IPS-18a (cell line): ENCODE results near the gene DQX1.

Experiments
- H3K27ac ChIP-seq: one replicate; pipeline ENCODE4 v1.5.1; 2013; ENCODE audit warnings: low read length
- H3K27me3 ChIP-seq: one replicate; pipeline ENCODE4 v1.6.1; 2013; ENCODE audit warnings: mild to moderate bottlenecking, low read length; ENCODE audit not compliant: control insufficient read depth, insufficient read depth
- H3K36me3 ChIP-seq: one replicate; pipeline ENCODE4 v1.6.1; 2013; ENCODE audit warnings: low read depth, low read length; ENCODE audit not compliant: control insufficient read depth
- H3K4me1 ChIP-seq: one replicate; pipeline ENCODE4 v1.6.1; 2013; ENCODE audit warnings: low read depth, low read length; ENCODE audit not compliant: control insufficient read depth
- H3K4me3 ChIP-seq: one replicate; pipeline ENCODE4 v1.5.1; 2013; ENCODE audit warnings: low read length
- H3K9ac ChIP-seq: one replicate; pipeline ENCODE4 v1.6.1; 2013; ENCODE audit warnings: mild to moderate bottlenecking, low read length, moderate library complexity
- H3K9me3 ChIP-seq: one replicate; pipeline ENCODE4 v1.6.1; 2013; ENCODE audit warnings: low read depth, low read length; ENCODE audit not compliant: control insufficient read depth

Gene DQX1

DNA sequence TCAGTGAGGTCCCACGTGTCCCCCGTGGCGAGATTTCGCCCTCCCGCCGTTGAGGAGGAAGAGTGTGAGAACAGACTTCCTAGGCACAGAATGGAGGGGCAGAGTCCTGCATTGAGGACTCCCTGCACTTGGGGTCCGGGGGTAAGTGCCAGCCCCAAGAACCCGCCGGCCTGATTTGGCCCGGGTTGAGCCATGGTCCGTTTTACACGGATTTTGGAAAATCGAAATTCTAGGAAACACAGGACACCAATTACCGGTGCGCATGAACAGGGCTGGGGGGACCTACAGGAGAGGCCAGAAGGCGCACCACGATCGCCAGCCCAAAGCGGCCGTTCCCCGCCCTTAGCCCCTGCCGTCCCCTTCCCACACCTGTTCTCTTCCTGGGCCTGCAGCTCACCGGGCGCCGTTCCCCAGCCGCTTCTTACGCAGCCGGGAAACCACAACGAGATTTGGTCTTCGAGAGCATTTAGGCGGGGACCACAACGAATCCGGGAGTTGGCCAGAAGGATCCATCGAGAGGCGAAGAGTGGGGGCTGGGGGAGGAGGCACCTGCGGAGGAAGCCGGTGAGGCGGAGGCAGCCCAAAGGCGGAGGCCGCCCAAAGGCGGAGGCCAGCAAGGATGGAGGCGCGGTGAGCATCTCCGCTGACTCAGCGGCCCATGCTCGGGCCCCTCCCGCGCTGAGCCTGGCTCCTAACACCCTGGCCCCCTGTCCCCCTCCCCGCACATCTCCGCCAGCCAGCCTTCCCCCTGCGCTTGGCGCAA, 12.2 kb downstream of the DQX1 start:
- no peaks in the 10 kb centered on the region for H3K9me3 ChIP-seq
- no peak overlapping the region for H3K9ac ChIP-seq
- H3K4me3 ChIP-seq, result peak overlapping the region; percentile 37
- H3K36me3 ChIP-seq, result no peaks in the 10 kb centered on the region
- peaks cover under 1% of the 10 kb centered on the region for H3K4me1 ChIP-seq
- H3K27ac ChIP-seq, result no peak overlapping the region
- H3K27me3 ChIP-seq, result peaks cover 100% of the 10 kb centered on the region

DNA sequence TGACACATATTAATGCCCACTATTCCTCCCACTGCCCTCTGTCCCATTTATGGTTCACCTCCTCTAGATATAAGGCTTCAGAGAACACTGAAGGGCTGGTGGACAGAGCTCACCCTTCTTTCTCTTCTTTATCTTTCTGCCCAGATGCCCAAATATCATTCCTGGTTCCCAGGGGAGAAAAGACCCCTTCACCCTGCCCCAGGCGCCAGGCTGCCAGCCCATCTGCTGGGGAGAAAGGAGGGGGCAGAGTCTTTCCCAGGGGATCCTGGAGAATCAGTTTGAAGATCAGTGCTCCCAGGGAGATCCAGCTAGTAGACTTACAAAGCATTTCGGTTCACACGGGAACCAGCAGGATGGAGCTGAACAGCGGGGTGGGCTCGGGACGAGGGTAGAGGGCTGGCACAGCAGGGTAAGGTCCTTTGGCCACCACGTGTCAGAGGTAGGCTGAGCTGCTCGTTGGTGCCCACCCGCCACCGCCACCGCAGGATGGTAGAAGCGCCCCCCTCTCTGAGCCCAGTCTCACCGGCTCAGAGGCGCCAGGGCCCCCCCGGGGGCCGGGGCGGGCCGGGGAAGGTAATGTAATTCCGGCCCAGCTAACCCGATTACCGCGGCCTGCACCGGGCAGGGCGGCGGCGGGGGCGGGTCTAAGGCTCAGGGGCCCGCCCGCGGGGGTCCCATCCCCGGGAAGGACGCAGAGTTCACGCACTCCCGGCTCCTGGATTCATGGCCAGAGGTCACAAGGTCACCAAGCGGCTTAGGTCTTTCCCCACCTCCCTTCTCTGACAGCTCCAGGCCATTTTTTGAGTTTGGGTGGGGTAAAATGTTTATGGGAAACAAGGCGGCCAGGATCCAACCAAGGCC, 13.1 kb downstream of the DQX1 start:
- peak overlapping the region; percentile 37 for H3K4me3 ChIP-seq
- no peaks in the 10 kb centered on the region for H3K9me3 ChIP-seq
- peaks cover 7% of the 10 kb centered on the region for H3K4me1 ChIP-seq
- H3K36me3 ChIP-seq, result no peaks in the 10 kb centered on the region
- peaks cover 100% of the 10 kb centered on the region for H3K27me3 ChIP-seq
- H3K9ac ChIP-seq, result no peak overlapping the region
- H3K27ac ChIP-seq, result no peak overlapping the region

DNA sequence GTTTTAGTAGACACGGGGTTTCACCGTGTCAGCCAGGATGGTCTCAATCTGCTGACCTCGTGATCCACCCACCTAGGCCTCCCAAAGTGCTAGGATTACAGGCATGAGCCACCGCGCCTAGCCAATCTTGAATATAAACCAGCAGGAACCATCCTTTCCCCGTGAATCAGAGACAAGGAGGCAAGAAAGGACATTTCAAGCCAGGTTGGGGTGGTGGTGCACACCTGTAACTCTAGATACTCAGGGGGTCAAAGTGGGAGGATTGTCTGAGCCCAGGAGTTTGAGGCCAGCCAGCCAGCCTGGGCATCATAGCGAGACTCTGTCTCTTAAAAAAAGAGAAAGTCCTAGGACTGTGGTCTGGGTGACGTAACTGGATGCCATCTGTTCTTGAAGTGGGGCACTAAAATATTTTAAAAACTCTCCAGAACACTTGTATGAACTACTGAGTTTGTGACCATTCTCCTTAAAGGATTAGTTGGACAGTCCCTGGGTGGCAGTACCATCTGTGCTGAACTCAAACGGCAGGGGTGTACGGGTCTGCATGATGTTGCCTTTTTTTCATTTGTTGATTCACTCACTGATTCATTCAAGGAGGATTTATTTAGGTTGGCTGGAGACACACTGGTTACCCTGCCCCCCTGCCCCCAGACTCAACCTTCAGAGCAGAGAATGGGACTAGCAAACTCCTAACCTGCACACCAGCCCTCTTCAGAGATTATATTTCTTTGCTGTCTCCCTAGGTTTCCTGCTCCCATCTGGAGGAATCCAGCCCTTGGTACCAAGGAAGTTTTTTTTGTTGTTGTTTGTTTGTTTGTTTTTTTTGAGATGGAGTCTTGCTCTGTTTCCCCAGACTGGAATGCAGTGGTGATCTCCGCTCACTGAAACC, 14.7 kb downstream of the DQX1 start:
- Histone ChIP-seq H3K27me3 (peaks cover 90% of the 10 kb centered on the region), H3K9ac (no peak overlapping the region), H3K4me1 (peaks cover 12% of the 10 kb centered on the region), H3K9me3 (no peaks in the 10 kb centered on the region), H3K36me3 (no peaks in the 10 kb centered on the region), H3K4me3 (no peak overlapping the region), H3K27ac (no peak overlapping the region)

DNA sequence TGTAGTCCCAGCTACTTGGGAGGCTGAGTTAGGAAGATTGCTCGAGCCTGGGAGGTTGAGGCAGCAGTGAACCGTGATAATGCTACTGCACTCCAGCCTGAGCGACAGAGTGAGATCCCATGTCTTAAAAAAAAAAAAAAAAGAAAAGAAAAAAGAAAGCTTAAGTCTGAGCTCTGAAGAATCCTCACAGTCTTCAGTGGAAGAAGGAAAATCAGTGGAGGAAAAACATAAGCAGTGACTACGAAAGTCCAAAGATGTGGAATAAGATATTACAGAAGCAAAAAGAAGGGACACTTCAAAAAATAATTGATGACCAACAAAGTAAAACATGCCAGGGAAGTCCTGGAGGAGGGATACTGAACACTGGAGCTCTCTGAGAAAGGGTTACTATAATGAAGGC, 15.8 kb downstream of the DQX1 start:
- H3K36me3 ChIP-seq, result peaks cover 7% of the 10 kb centered on the region
- H3K9me3 ChIP-seq, result no peaks in the 10 kb centered on the region
- no peak overlapping the region for H3K9ac ChIP-seq
- H3K4me3 ChIP-seq, result no peak overlapping the region
- H3K4me1 ChIP-seq, result peaks cover 12% of the 10 kb centered on the region
- peaks cover 90% of the 10 kb centered on the region for H3K27me3 ChIP-seq
- no peak overlapping the region for H3K27ac ChIP-seq

DNA sequence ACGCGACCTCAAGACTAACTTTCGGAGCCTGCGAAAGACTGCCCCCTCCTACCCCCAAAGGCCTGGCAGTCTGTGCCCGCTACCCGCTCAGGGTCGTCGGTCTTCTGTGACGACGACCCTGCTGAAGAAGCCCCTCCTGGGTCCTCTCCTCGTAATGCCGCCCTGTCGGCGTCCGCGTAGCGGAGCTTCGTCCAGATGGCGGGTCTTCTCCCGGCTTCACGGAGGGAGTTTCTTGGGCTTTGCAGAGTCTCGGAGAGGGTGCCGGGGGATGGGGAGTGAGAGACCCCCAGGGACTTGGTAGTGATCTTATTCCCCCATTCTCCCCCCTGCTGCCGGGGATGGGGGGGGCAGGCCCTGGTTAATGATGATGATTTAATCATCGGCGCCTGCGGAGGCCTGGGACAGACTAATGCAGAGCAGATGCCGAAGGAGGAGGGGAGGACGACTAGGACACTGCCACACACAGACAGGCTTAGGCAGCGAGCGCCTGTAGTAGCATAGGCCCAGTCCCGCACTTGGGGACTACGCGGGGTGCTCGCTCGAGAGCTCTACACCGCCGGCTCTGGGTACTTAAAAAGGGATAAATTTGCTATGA, 18.0 kb downstream of the DQX1 start:
- Histone ChIP-seq H3K4me1 (peaks cover 16% of the 10 kb centered on the region), H3K27ac (no peak overlapping the region), H3K9ac (peak overlapping the region; percentile 88), H3K27me3 (peaks cover 90% of the 10 kb centered on the region), H3K9me3 (no peaks in the 10 kb centered on the region), H3K4me3 (peak overlapping the region; percentile 99), H3K36me3 (peaks cover 10% of the 10 kb centered on the region)

- peaks cover 10% of the 10 kb centered on the region for H3K36me3 ChIP-seq
- peaks cover 17% of the 10 kb centered on the region for H3K4me1 ChIP-seq
- no peaks in the 10 kb centered on the region for H3K9me3 ChIP-seq
- H3K9ac ChIP-seq, result peak within 1 kb of the TSS; percentile 88
- H3K27ac ChIP-seq, result peak within 1 kb of the TSS; percentile 96
- H3K27me3 ChIP-seq, result peaks cover 90% of the 10 kb centered on the region
- peak within 1 kb of the TSS; percentile 99 for H3K4me3 ChIP-seq
These were observed 18.7 kb downstream of the DQX1 start, which contains the start of gene PCGF1 for GRCh38 chr2:74507145-74507925. PCGF1 (minus strand) TSS chr2:74507695; CDS start chr2:74507668, 27 bp downstream.

- Histone ChIP-seq H3K36me3 (peaks cover 10% of the 10 kb centered on the region), H3K4me3 (no peak overlapping the region), H3K4me1 (peaks cover 33% of the 10 kb centered on the region), H3K27me3 (peaks cover 90% of the 10 kb centered on the region), H3K27ac (no peak overlapping the region), H3K9me3 (no peaks in the 10 kb centered on the region), H3K9ac (no peak overlapping the region)
These were observed 20.4 kb downstream of the DQX1 start for GRCh38 chr2:74505448-74506246.

DNA sequence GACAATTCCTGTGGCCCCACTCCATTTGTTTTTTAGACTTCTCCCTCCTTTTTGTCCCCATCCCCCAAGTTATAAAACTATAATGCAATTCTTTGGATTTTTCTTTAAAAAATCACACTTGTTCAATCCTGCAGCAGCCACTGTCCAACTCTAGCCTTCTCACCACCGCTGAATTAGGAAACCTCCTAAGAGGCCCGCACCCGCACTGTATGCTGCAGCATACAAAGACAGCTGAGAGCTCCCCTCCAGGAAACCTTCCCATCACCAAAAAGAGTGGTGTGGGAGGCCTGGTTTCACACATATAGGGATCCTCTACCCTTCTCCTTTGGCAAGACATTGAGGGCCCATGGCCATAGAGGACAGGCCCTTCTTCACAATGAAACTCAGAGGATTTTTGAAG, 21.4 kb downstream of the DQX1 start:
- no peaks in the 10 kb centered on the region for H3K9me3 ChIP-seq
- peaks cover 90% of the 10 kb centered on the region for H3K27me3 ChIP-seq
- H3K36me3 ChIP-seq, result peaks cover 10% of the 10 kb centered on the region
- no peak overlapping the region for H3K9ac ChIP-seq
- H3K4me1 ChIP-seq, result peaks cover 40% of the 10 kb centered on the region
- H3K27ac ChIP-seq, result no peak overlapping the region
- H3K4me3 ChIP-seq, result no peak overlapping the region

DNA sequence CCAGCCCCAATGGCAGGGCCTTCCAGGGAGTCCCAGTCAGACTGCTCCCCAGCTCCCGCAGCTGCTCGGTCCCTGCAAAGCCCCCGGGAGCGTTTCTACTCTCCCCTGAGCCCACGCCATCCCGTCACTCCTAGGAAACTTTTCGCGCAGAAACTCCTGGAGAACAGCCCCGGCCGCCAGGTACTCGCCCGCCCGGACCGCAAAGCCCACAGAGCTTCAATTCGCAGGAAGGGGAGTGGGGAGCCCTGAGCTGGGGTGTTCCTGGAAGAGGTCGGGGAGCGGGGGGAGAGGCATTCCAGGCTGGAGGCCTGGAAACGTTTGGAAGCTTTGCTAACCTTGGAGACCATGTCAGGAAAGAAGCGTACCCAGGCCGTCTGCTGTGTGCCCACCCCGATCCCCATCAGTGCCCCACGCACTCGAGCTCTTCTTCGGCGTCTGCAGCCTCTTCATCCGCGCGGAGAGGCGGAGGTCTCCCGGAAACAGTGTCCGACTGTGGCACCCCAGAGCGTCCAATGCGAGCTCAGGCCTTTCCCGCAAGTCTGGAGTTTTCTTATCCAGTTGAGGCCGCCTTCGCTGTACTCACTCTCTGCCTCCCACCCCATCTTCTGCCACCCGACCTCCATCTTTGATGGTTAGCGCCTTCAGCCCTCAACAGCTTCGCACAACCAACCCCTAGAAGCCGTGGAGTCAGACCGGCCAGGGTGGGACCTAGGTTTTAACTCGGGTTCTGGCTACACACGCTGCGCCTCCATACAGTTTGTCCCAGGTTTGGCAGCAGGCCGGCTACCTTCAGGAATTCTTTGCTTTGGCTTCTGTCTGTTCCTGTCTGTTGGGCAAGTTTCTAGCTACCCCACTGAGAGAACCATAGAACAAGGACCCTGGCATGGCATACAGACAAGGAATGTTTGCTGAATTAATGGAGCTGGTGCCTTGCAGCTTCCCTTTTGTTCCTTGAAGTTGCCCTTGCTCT, 22.2 kb downstream of the DQX1 start:
- H3K9me3 ChIP-seq, result no peaks in the 10 kb centered on the region
- H3K4me3 ChIP-seq, result peak overlapping the region; percentile 52
- H3K27ac ChIP-seq, result no peak overlapping the region
- no peak overlapping the region for H3K9ac ChIP-seq
- H3K36me3 ChIP-seq, result peaks cover 10% of the 10 kb centered on the region
- peaks cover 44% of the 10 kb centered on the region for H3K4me1 ChIP-seq
- peaks cover 90% of the 10 kb centered on the region for H3K27me3 ChIP-seq
